Neuronal stem cell (in vitro differentiated cells): Measurements from ENCODE around the gene CBLN4.

ENCODE experiments used
- DNase-seq: peaks from one replicate; pipeline ENCODE4 v3.0.0-alpha.2; 2013; ENCODE audit warnings: low spot score
- H2AFZ ChIP-seq: one replicate; pipeline ENCODE4 v1.6.1; 2013; ENCODE audit warnings: mild to moderate bottlenecking, low read length, inconsistent platforms
- H2AK5ac ChIP-seq: 2 replicates; pipeline ENCODE4 v1.6.1; 2013; ENCODE audit warnings: low read depth, mild to moderate bottlenecking, inconsistent platforms, low read length, moderate library complexity, mixed read lengths
- H2BK120ac ChIP-seq: 2 replicates; pipeline ENCODE4 v1.6.1; 2013; ENCODE audit warnings: low read depth, mild to moderate bottlenecking, inconsistent platforms, low read length, moderate library complexity, mixed read lengths
- H2BK12ac ChIP-seq: one replicate; pipeline ENCODE4 v1.6.1; 2013; ENCODE audit warnings: low read length, inconsistent platforms
- H2BK15ac ChIP-seq: 2 replicates; pipeline ENCODE4 v1.6.1; 2013; ENCODE audit warnings: mild to moderate bottlenecking, low read length, inconsistent platforms, mixed read lengths
- H2BK5ac ChIP-seq: one replicate; pipeline ENCODE4 v1.6.1; 2013; ENCODE audit warnings: inconsistent platforms, mild to moderate bottlenecking, low read length, moderate library complexity
- H3K14ac ChIP-seq: one replicate; pipeline ENCODE4 v1.6.1; 2013; ENCODE audit warnings: low read length, inconsistent platforms
- H3K18ac ChIP-seq: 2 replicates; pipeline ENCODE4 v1.6.1; 2013; ENCODE audit warnings: low read length, inconsistent platforms
- H3K23ac ChIP-seq: 2 replicates; pipeline ENCODE4 v1.6.1; 2013; ENCODE audit warnings: low read depth, mild to moderate bottlenecking, mixed read lengths, low read length, inconsistent platforms; ENCODE audit not compliant: poor library complexity
- H3K27ac ChIP-seq: replicated peaks from 3 replicates; pipeline ENCODE4 v1.5.1; 2013; ENCODE audit warnings: low read length, inconsistent platforms
- H3K27me3 ChIP-seq, 3 experiments: 2 replicates each; pipeline ENCODE4 v1.6.1; 2013; ENCODE audit warnings: low read length in 3 of 3, mild to moderate bottlenecking in 2 of 3, inconsistent platforms in 1 of 3, low read depth in 1 of 3, mixed read lengths in 1 of 3, moderate library complexity in 1 of 3; ENCODE audit not compliant: control insufficient read depth in 3 of 3, insufficient read depth in 3 of 3
- H3K36me3 ChIP-seq, 2 donors: replicated peaks in 1 of 2; 2 replicates each; pipeline ENCODE4 v1.6.1; 2013; ENCODE audit warnings: low read length in 2 of 2; ENCODE audit not compliant: control insufficient read depth in 2 of 2, insufficient read depth in 2 of 2
- H3K4ac ChIP-seq: 2 replicates; pipeline ENCODE4 v1.6.1; 2013; ENCODE audit warnings: inconsistent platforms, mild to moderate bottlenecking, low read length, moderate library complexity
- H3K4me1 ChIP-seq, 2 donors: 1 replicate in 1 of 2; 2 replicates in 1 of 2; pipeline ENCODE4 v1.6.1; 2013; ENCODE audit warnings: low read length in 2 of 2, low read depth in 1 of 2; ENCODE audit not compliant: control insufficient read depth in 2 of 2, insufficient read depth in 1 of 2
- H3K4me2 ChIP-seq: one replicate; pipeline ENCODE4 v1.6.1; 2013; ENCODE audit warnings: mild to moderate bottlenecking, low read length, inconsistent platforms; ENCODE audit not compliant: insufficient read depth, poor library complexity, severe bottlenecking
- H3K4me3 ChIP-seq, 2 donors: 2 replicates each; pipeline ENCODE4 v1.5.1; 2013; ENCODE audit warnings: low read length in 2 of 2, mild to moderate bottlenecking in 2 of 2, inconsistent platforms in 1 of 2, moderate library complexity in 1 of 2
- H3K79me1 ChIP-seq: one replicate; pipeline ENCODE4 v1.6.1; 2013; ENCODE audit warnings: low read depth, mild to moderate bottlenecking, inconsistent platforms, low read length, moderate library complexity
- H3K9ac ChIP-seq: one replicate; pipeline ENCODE4 v1.6.1; 2013; ENCODE audit warnings: mild to moderate bottlenecking, low read depth, low read length, inconsistent platforms; ENCODE audit not compliant: poor library complexity
- H3K9me3 ChIP-seq, 2 donors: replicated peaks in 1 of 2; 2 replicates each; pipeline versions ENCODE3 to v1.6.1; 2013; ENCODE audit warnings: low read length in 2 of 2, mild to moderate bottlenecking in 2 of 2, inconsistent platforms in 1 of 2, low read depth in 1 of 2, mixed read lengths in 1 of 2, moderate library complexity in 1 of 2; ENCODE audit not compliant: control insufficient read depth in 2 of 2, insufficient read depth in 1 of 2
- H4K8ac ChIP-seq: one replicate; pipeline ENCODE4 v1.6.1; 2013; ENCODE audit warnings: low read depth, mild to moderate bottlenecking, inconsistent platforms, low read length, moderate library complexity
- H4K91ac ChIP-seq: one replicate; pipeline ENCODE4 v1.6.1; 2013; ENCODE audit warnings: low read length, low read depth, mild to moderate bottlenecking, inconsistent platforms; ENCODE audit not compliant: poor library complexity
- WGBS, 2 donors: extraction: QIAGEN DNeasy Blood & Tissue Kit; methylation state at CpG; one replicate each; pipeline ENCODE4 v1.1.7; 2013; ENCODE audit warnings: missing lambda C conversion rate in 2 of 2, mixed read lengths in 1 of 2; ENCODE audit not compliant: insufficient read length in 2 of 2, insufficient replicate concordance in 1 of 2; ENCODE audit errors: extremely low coverage in 2 of 2; 5-methylcytosine and 5-hydroxymethylcytosine counted together

The CBLN4 gene

GRCh38 chr20:56001106-56001785 is 4.1 kb downstream of the CBLN4 start:
- Histone ChIP-seq H3K9me3 (peaks cover 0 to 1% of the 10 kb centered on the region in 2 donors), H2BK5ac (no peak overlapping the region), H3K4me2 (no peak overlapping the region), H3K27me3 (peaks cover 0 to 44% (median 21%) of the 10 kb centered on the region in 3 experiments), H3K4me3 (no peak overlapping the region), H3K14ac (no peak overlapping the region), H3K36me3 (no peaks in the 10 kb centered on the region), H4K8ac (no peak overlapping the region), H3K4me1 (peaks cover 0 to 7% of the 10 kb centered on the region in 2 donors), H3K9ac (no peak overlapping the region), H2BK120ac (no peak overlapping the region), H2BK15ac (no peak overlapping the region), H3K23ac (no peak overlapping the region), H3K79me1 (no peaks in the 10 kb centered on the region), H2BK12ac (no peak overlapping the region), H4K91ac (no peak overlapping the region), H3K18ac (no peak overlapping the region), H3K27ac (no peak overlapping the region), H2AK5ac (no peak overlapping the region), H2AFZ (no peak overlapping the region), H3K4ac (no peak overlapping the region)
- WGBS, 2 donors: no CpG with 5 or more reads among the region's 5 CpGs
- DNase-seq: no peak

GRCh38 chr20:55978550-55978949 is 26.8 kb downstream of the CBLN4 start:
- Histone ChIP-seq H4K91ac (no peak overlapping the region), H3K4ac (no peak overlapping the region), H3K4me3 (no peak overlapping the region), H3K4me1 (no peaks in the 10 kb centered on the region), H2AFZ (no peak overlapping the region), H2BK15ac (no peak overlapping the region), H2BK5ac (no peak overlapping the region), H2BK12ac (no peak overlapping the region), H3K79me1 (no peaks in the 10 kb centered on the region), H3K9ac (no peak overlapping the region), H3K36me3 (no peaks in the 10 kb centered on the region), H3K14ac (no peak overlapping the region), H3K23ac (no peak overlapping the region), H2BK120ac (no peak overlapping the region), H3K9me3 (peaks cover 0 to 1% of the 10 kb centered on the region in 2 donors), H3K27me3 (no peaks in the 10 kb centered on the region), H3K18ac (no peak overlapping the region), H4K8ac (no peak overlapping the region), H3K4me2 (no peak overlapping the region), H2AK5ac (no peak overlapping the region), H3K27ac (no peak overlapping the region)
- WGBS, 2 donors: no CpG with 5 or more reads among the region's 2 CpGs
- DNase-seq: no peak

GRCh38 chr20:55977690-55978459 is 27.4 kb downstream of the CBLN4 start:
- Histone ChIP-seq H2BK15ac (no peak overlapping the region), H2BK120ac (no peak overlapping the region), H2AK5ac (no peak overlapping the region), H2AFZ (no peak overlapping the region), H3K79me1 (no peaks in the 10 kb centered on the region), H3K4ac (no peak overlapping the region), H3K9ac (no peak overlapping the region), H3K4me1 (no peaks in the 10 kb centered on the region), H3K36me3 (no peaks in the 10 kb centered on the region), H2BK5ac (no peak overlapping the region), H3K9me3 (peaks cover 0 to 3% of the 10 kb centered on the region in 2 donors), H3K23ac (no peak overlapping the region), H3K4me2 (no peak overlapping the region), H3K27ac (no peak overlapping the region), H4K8ac (no peak overlapping the region), H3K18ac (no peak overlapping the region), H2BK12ac (no peak overlapping the region), H3K4me3 (no peak overlapping the region), H4K91ac (no peak overlapping the region), H3K27me3 (no peaks in the 10 kb centered on the region), H3K14ac (no peak overlapping the region)
- no CpG with 5 or more reads among the region's 6 CpGs for WGBS, 2 donors
- DNase-seq: no peak

- Histone ChIP-seq H3K23ac (no peak overlapping the region), H2AK5ac (no peak overlapping the region), H3K4me2 (no peak overlapping the region), H3K4ac (no peak overlapping the region), H2BK15ac (no peak overlapping the region), H3K9me3 (peaks cover 0 to 6% of the 10 kb centered on the region in 2 donors), H3K18ac (no peak overlapping the region), H3K9ac (no peak overlapping the region), H3K79me1 (no peaks in the 10 kb centered on the region), H4K8ac (no peak overlapping the region), H3K36me3 (no peaks in the 10 kb centered on the region), H2BK120ac (no peak overlapping the region), H2BK12ac (no peak overlapping the region), H3K4me3 (no peak overlapping the region), H3K27me3 (no peaks in the 10 kb centered on the region), H2AFZ (no peak overlapping the region), H4K91ac (no peak overlapping the region), H2BK5ac (no peak overlapping the region), H3K14ac (no peak overlapping the region), H3K27ac (no peak overlapping the region), H3K4me1 (no peaks in the 10 kb centered on the region)
- no CpG with 5 or more reads among the region's 2 CpGs for WGBS, 2 donors
- no peak for DNase-seq
These were observed 30.7 kb downstream of the CBLN4 start for GRCh38 chr20:55974491-55975202.
